ENCODE data around the gene SLC6A9. TPM values are rescaled to one million over a fixed set of nuclear protein-coding genes. Genes with fewer than 3 reads are reported as not detected.

Gene SLC6A9
- total RNA-seq, 4 donors from 2014 or later, result 59.2 to 95.4 (median 84.5) TPM

DNA sequence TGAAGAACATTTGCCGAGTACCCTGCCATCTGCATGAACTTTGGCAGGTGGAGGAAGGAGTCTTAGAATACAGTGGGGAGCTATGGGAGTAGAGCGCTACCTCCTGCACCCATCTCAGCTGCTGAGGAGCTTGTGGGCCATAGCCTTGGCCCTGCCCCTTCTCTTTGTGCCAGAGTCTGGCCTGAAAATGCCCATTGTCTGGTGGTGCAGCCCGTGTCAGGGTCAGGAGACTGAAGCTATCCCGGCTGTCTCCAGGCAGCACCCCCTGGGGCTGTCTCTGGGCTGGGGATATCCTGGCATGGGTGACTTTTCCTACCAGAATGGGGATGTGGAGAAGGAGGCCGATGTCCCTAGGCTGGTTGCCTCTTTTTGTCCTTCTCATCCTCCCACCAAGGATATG, 77.2 kb downstream of the SLC6A9 start:
- no peak for TF ChIP-seq POLR2AphosphoS5 (IDR thresholded peaks at IDR 0.05)
- TF ChIP-seq, protein P1, sequence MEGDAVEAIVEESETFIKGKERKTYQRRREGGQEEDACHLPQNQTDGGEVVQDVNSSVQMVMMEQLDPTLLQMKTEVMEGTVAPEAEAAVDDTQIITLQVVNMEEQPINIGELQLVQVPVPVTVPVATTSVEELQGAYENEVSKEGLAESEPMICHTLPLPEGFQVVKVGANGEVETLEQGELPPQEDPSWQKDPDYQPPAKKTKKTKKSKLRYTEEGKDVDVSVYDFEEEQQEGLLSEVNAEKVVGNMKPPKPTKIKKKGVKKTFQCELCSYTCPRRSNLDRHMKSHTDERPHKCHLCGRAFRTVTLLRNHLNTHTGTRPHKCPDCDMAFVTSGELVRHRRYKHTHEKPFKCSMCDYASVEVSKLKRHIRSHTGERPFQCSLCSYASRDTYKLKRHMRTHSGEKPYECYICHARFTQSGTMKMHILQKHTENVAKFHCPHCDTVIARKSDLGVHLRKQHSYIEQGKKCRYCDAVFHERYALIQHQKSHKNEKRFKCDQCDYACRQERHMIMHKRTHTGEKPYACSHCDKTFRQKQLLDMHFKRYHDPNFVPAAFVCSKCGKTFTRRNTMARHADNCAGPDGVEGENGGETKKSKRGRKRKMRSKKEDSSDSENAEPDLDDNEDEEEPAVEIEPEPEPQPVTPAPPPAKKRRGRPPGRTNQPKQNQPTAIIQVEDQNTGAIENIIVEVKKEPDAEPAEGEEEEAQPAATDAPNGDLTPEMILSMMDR (IDR thresholded peaks at IDR 0.05), result no peak
- no peak for TF ChIP-seq POLR2A (IDR thresholded peaks at IDR 0.05)
- TF ChIP-seq EP300 (IDR thresholded peaks at IDR 0.05), result no peak
- Histone ChIP-seq H3K9me3 (no peaks in the 10 kb centered on the region), H3K27ac (no peak overlapping the region), H3K4me1 (peaks cover 2% of the 10 kb centered on the region), H3K27me3 (no peaks in the 10 kb centered on the region), H3K36me3 (peaks cover 37% of the 10 kb centered on the region), H3K4me3 (no peak overlapping the region)
- WGBS, result 86% methylated on average over 5 of the region's 5 CpGs
- no peak for DNase-seq (ENCODE audit: low spot score in 2 of 2)

DNA sequence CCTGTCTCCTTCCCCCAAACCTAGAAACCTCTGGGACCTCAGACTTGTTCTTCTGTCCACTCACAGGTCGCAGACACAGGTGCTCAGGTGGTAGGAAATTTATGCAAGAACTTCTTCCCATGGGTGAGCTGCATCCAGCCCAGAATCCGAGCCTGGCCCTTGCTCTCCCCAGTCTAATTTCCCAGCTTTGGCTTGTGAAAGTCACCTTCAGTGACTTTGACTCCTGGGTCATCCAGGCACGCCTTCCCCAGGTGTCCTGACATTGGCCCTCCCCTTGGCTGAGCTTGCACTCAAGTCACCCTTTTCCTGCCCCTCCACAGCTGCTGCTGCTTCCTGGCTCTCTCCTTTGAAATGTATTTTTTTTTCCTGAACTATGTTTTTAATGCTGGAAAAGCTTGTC, 77.9 kb downstream of the SLC6A9 start:
- TF ChIP-seq, protein P1 (IDR thresholded peaks at IDR 0.05), result no peak
- no peak for TF ChIP-seq POLR2A (IDR thresholded peaks at IDR 0.05)
- TF ChIP-seq POLR2AphosphoS5 (IDR thresholded peaks at IDR 0.05), result no peak
- TF ChIP-seq EP300 (IDR thresholded peaks at IDR 0.05), result no peak
- 72% methylated on average over 3 of the region's 3 CpGs for WGBS
- DNase-seq (ENCODE audit: low spot score in 2 of 2), result no peak
- Histone ChIP-seq H3K27ac (no peak overlapping the region), H3K4me1 (peaks cover 9% of the 10 kb centered on the region), H3K4me3 (no peak overlapping the region), H3K9me3 (no peaks in the 10 kb centered on the region), H3K27me3 (no peaks in the 10 kb centered on the region), H3K36me3 (peaks cover 30% of the 10 kb centered on the region)

DNA sequence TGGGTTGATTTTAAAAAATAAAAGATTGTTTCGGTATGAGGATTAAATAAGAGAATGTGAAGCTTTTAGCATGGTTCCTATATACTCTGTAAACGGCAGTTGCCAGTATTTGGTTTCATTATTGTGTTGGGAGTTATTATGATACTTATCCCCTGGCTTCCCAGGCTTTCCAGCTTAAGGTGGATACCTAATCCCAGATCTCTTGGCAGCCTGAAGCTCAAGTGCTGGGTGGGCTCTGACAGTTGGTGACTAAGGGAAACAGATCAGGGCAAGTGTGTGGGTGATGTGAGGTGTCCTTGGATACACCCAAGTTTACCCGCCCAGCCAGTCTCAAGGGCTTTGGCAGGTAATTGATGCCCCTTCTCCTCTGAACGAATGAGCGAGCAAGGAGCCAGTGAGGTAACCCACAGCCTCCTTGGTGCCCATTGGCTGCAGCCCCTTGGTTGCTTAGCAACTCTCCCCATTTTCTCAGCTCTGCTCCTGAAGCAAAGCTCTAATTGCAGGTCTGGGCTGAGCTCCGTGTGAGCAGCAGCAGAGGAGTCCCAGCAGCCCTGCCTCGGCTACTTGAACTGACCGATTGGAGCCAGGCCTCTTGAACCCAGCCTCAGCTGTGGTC, 78.4 kb downstream of the SLC6A9 start:
- H3K36me3 ChIP-seq, result peaks cover 25% of the 10 kb centered on the region
- H3K4me3 ChIP-seq, result no peak overlapping the region
- no peak for DNase-seq (ENCODE audit: low spot score in 2 of 2)
- WGBS, result 73% methylated on average over 6 of the region's 8 CpGs
- H3K4me1 ChIP-seq, result peaks cover 14% of the 10 kb centered on the region
- H3K27ac ChIP-seq, result no peak overlapping the region
- no peaks in the 10 kb centered on the region for H3K9me3 ChIP-seq
- TF ChIP-seq EP300 (IDR thresholded peaks at IDR 0.05), result no peak
- no peak for TF ChIP-seq POLR2AphosphoS5 (IDR thresholded peaks at IDR 0.05)
- no peak for TF ChIP-seq POLR2A (IDR thresholded peaks at IDR 0.05)
- TF ChIP-seq, protein P1 (IDR thresholded peaks at IDR 0.05), result no peak
- no peaks in the 10 kb centered on the region for H3K27me3 ChIP-seq

DNA sequence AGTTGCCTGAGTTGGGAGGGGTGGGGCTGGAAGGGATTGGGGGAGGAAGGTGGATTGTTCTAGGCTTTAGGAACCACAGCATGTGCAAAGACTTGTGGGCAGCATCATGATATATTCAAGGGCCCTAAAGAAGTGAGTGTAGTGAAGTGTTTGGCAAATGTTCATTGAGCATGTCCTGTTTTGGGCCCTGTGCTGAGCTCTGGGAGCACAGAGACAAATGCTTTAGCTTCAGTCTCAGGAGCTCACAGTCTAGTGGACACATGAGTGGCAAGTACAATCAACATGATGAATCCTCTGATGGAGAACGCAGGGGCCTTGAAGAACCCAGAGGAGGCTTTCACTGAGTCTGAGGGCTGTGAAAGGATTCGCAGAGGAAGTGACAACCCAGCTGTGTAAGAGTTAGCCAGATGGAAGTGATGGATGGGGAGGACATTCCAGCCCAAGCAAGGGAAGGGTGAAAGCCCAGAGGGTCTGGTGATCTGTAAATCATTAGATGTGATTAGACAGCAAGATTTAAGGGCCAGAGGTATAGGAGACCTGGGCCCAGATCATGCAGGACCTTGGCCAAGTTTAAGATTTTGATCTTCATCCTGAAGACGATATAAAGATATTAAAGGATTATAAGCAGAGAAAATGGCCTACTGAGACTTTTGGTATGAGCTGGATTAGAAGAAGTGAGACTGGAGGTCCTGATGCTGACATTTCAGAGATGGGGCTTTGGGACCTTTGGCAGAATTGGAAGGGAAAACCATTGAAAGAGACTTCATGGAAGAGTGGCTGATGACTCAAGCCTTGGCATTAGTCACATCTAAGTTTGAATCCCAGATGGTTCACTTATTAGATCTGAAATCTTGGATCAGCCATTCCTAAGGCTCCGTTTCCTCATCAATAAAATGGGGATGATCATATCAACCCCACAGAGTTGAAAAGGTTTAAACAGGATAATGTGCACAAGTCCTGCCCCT, 80.0 kb downstream of the SLC6A9 start:
- Histone ChIP-seq H3K4me1 (peaks cover 25% of the 10 kb centered on the region), H3K9me3 (no peaks in the 10 kb centered on the region), H3K27ac (no peak overlapping the region), H3K27me3 (no peaks in the 10 kb centered on the region), H3K4me3 (no peak overlapping the region), H3K36me3 (peaks cover 11% of the 10 kb centered on the region)
- 87% methylated on average over 4 of the region's 4 CpGs for WGBS
- TF ChIP-seq POLR2AphosphoS5 (IDR thresholded peaks at IDR 0.05), result no peak
- no peak for TF ChIP-seq POLR2A (IDR thresholded peaks at IDR 0.05)
- no peak for TF ChIP-seq EP300 (IDR thresholded peaks at IDR 0.05)
- DNase-seq (ENCODE audit: low spot score in 2 of 2), result no peak

DNA sequence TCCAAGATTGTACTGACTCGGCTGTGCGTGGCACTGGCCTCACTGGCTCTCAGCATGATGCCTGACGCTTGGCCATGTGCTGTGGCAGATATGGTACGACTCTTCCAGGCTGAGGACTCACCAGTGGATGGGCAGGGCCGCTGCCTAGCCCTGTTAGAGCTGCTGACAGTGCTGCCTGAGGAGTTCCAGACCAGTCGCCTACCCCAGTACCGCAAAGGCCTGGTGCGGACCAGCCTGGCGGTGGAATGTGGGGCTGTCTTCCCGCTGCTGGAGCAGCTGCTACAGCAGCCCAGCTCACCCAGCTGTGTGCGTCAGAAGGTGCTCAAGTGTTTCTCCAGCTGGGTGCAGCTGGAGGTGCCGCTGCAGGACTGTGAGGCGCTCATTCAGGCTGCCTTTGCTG, 81.6 kb downstream of the SLC6A9 start:
- peaks cover 39% of the 10 kb centered on the region for H3K4me1 ChIP-seq
- no peaks in the 10 kb centered on the region for H3K9me3 ChIP-seq
- no peak overlapping the region for H3K27ac ChIP-seq
- H3K4me3 ChIP-seq, result no peak overlapping the region
- DNase-seq (ENCODE audit: low spot score in 2 of 2), result no peak
- peaks cover 8% of the 10 kb centered on the region for H3K36me3 ChIP-seq
- no peaks in the 10 kb centered on the region for H3K27me3 ChIP-seq
- WGBS, result 100% methylated on average over 2 of the region's 13 CpGs
- TF ChIP-seq POLR2AphosphoS5 (IDR thresholded peaks at IDR 0.05), result no peak
- TF ChIP-seq, protein P1 (IDR thresholded peaks at IDR 0.05), result no peak
- TF ChIP-seq POLR2A (IDR thresholded peaks at IDR 0.05), result no peak
- no peak for TF ChIP-seq EP300 (IDR thresholded peaks at IDR 0.05)

All from suprapubic skin (tissue), 4 donors.